Neuronal stem cell (in vitro differentiated cells): ENCODE data around the gene NRROS.
A peak's percentile ranks its signal among the peaks of the same experiment; 100 is the strongest.

Source experiments
- DNase-seq: peaks from one replicate; pipeline ENCODE4 v3.0.0-alpha.2; 2013; ENCODE audit warnings: low spot score
- H2AFZ ChIP-seq: one replicate; pipeline ENCODE4 v1.6.1; 2013; ENCODE audit warnings: mild to moderate bottlenecking, low read length, inconsistent platforms
- H2AK5ac ChIP-seq: 2 replicates; pipeline ENCODE4 v1.6.1; 2013; ENCODE audit warnings: low read depth, mild to moderate bottlenecking, inconsistent platforms, low read length, moderate library complexity, mixed read lengths
- H2BK120ac ChIP-seq: 2 replicates; pipeline ENCODE4 v1.6.1; 2013; ENCODE audit warnings: low read depth, mild to moderate bottlenecking, inconsistent platforms, low read length, moderate library complexity, mixed read lengths
- H2BK12ac ChIP-seq: one replicate; pipeline ENCODE4 v1.6.1; 2013; ENCODE audit warnings: low read length, inconsistent platforms
- H2BK15ac ChIP-seq: 2 replicates; pipeline ENCODE4 v1.6.1; 2013; ENCODE audit warnings: mild to moderate bottlenecking, low read length, inconsistent platforms, mixed read lengths
- H2BK5ac ChIP-seq: one replicate; pipeline ENCODE4 v1.6.1; 2013; ENCODE audit warnings: inconsistent platforms, mild to moderate bottlenecking, low read length, moderate library complexity
- H3K14ac ChIP-seq: one replicate; pipeline ENCODE4 v1.6.1; 2013; ENCODE audit warnings: low read length, inconsistent platforms
- H3K18ac ChIP-seq: 2 replicates; pipeline ENCODE4 v1.6.1; 2013; ENCODE audit warnings: low read length, inconsistent platforms
- H3K23ac ChIP-seq: 2 replicates; pipeline ENCODE4 v1.6.1; 2013; ENCODE audit warnings: low read depth, mild to moderate bottlenecking, mixed read lengths, low read length, inconsistent platforms; ENCODE audit not compliant: poor library complexity
- H3K27ac ChIP-seq: replicated peaks from 3 replicates; pipeline ENCODE4 v1.5.1; 2013; ENCODE audit warnings: low read length, inconsistent platforms
- H3K27me3 ChIP-seq, 3 experiments: 2 replicates each; pipeline ENCODE4 v1.6.1; 2013; ENCODE audit warnings: low read length in 3 of 3, mild to moderate bottlenecking in 2 of 3, inconsistent platforms in 1 of 3, low read depth in 1 of 3, mixed read lengths in 1 of 3, moderate library complexity in 1 of 3; ENCODE audit not compliant: control insufficient read depth in 3 of 3, insufficient read depth in 3 of 3
- H3K36me3 ChIP-seq, 2 donors: replicated peaks in 1 of 2; 2 replicates each; pipeline ENCODE4 v1.6.1; 2013; ENCODE audit warnings: low read length in 2 of 2; ENCODE audit not compliant: control insufficient read depth in 2 of 2, insufficient read depth in 2 of 2
- H3K4ac ChIP-seq: 2 replicates; pipeline ENCODE4 v1.6.1; 2013; ENCODE audit warnings: inconsistent platforms, mild to moderate bottlenecking, low read length, moderate library complexity
- H3K4me1 ChIP-seq, 2 donors: 1 replicate in 1 of 2; 2 replicates in 1 of 2; pipeline ENCODE4 v1.6.1; 2013; ENCODE audit warnings: low read length in 2 of 2, low read depth in 1 of 2; ENCODE audit not compliant: control insufficient read depth in 2 of 2, insufficient read depth in 1 of 2
- H3K4me2 ChIP-seq: one replicate; pipeline ENCODE4 v1.6.1; 2013; ENCODE audit warnings: mild to moderate bottlenecking, low read length, inconsistent platforms; ENCODE audit not compliant: insufficient read depth, poor library complexity, severe bottlenecking
- H3K4me3 ChIP-seq, 2 donors: 2 replicates each; pipeline ENCODE4 v1.5.1; 2013; ENCODE audit warnings: low read length in 2 of 2, mild to moderate bottlenecking in 2 of 2, inconsistent platforms in 1 of 2, moderate library complexity in 1 of 2
- H3K79me1 ChIP-seq: one replicate; pipeline ENCODE4 v1.6.1; 2013; ENCODE audit warnings: low read depth, mild to moderate bottlenecking, inconsistent platforms, low read length, moderate library complexity
- H3K9ac ChIP-seq: one replicate; pipeline ENCODE4 v1.6.1; 2013; ENCODE audit warnings: mild to moderate bottlenecking, low read depth, low read length, inconsistent platforms; ENCODE audit not compliant: poor library complexity
- H3K9me3 ChIP-seq, 2 donors: replicated peaks in 1 of 2; 2 replicates each; pipeline versions ENCODE3 to v1.6.1; 2013; ENCODE audit warnings: low read length in 2 of 2, mild to moderate bottlenecking in 2 of 2, inconsistent platforms in 1 of 2, low read depth in 1 of 2, mixed read lengths in 1 of 2, moderate library complexity in 1 of 2; ENCODE audit not compliant: control insufficient read depth in 2 of 2, insufficient read depth in 1 of 2
- H4K8ac ChIP-seq: one replicate; pipeline ENCODE4 v1.6.1; 2013; ENCODE audit warnings: low read depth, mild to moderate bottlenecking, inconsistent platforms, low read length, moderate library complexity
- H4K91ac ChIP-seq: one replicate; pipeline ENCODE4 v1.6.1; 2013; ENCODE audit warnings: low read length, low read depth, mild to moderate bottlenecking, inconsistent platforms; ENCODE audit not compliant: poor library complexity
- WGBS, 2 donors: extraction: QIAGEN DNeasy Blood & Tissue Kit; methylation state at CpG; one replicate each; pipeline ENCODE4 v1.1.7; 2013; ENCODE audit warnings: missing lambda C conversion rate in 2 of 2, mixed read lengths in 1 of 2; ENCODE audit not compliant: insufficient read length in 2 of 2, insufficient replicate concordance in 1 of 2; ENCODE audit errors: extremely low coverage in 2 of 2; 5-methylcytosine and 5-hydroxymethylcytosine counted together

NRROS gene

DNA sequence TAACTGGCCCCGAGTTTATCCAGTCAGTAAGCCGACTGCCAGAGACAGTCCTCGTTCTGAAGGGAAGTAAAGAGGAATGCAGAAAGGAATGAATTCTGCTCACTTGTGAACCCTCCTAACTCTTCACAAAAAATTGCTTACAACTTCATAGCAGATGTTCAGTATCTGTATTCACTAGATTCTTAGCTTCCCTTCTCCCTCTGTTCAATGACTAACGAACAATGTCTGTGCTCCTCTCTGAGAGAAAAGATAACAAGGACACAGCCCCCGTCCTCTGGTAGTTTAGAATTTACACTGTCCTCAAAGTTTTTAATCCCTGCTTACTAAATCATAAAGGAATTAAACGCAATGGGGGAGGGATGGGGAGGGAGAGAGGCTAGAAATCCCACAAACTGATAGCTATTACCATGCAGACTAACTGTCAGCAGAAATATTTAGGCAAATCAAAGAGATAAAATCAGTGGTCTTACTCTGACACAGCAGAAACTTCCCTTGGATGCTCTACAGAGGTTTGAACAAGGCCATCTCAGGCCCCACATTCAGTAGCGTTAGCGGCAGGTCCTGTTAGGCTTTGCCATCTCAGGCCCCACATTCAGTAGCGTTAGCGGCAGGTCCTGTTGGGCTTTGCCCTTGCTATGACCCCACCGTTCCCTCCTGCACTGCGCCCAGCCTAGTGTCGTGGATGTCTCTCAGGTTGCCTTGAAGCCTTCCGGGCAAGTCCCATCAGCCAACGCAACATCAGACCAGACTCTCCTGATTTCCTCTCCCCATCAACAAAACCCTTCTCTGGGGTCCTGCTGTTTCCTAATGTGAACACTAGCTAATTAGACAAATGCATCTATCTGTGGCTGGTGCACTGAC, 23.4 kb downstream of the NRROS start:
- Histone ChIP-seq H4K91ac (no peak overlapping the region), H3K14ac (no peak overlapping the region), H2BK15ac (peak overlapping the region; percentile 1), H2AFZ (no peak overlapping the region), H3K9me3 (peaks cover 0 to 2% of the 10 kb centered on the region in 2 donors), H3K4me3 (no peak overlapping the region), H3K4ac (no peak overlapping the region), H3K79me1 (no peaks in the 10 kb centered on the region), H3K23ac (no peak overlapping the region), H3K9ac (no peak overlapping the region), H3K36me3 (peaks cover 0 to 2% of the 10 kb centered on the region in 2 donors), H3K18ac (peak overlapping the region; percentile 1), H2BK120ac (no peak overlapping the region), H2AK5ac (no peak overlapping the region), H3K4me2 (no peak overlapping the region), H3K27me3 (peaks cover 0 to 2% (median 0%) of the 10 kb centered on the region in 3 experiments), H2BK5ac (no peak overlapping the region), H4K8ac (no peak overlapping the region), H3K4me1 (peaks cover 4 to 11% of the 10 kb centered on the region in 2 donors), H2BK12ac (no peak overlapping the region), H3K27ac (peak overlapping the region; percentile 9)
- DNase-seq = no peak
- WGBS, 2 donors = no CpG with 5 or more reads among the region's 15 CpGs

DNA sequence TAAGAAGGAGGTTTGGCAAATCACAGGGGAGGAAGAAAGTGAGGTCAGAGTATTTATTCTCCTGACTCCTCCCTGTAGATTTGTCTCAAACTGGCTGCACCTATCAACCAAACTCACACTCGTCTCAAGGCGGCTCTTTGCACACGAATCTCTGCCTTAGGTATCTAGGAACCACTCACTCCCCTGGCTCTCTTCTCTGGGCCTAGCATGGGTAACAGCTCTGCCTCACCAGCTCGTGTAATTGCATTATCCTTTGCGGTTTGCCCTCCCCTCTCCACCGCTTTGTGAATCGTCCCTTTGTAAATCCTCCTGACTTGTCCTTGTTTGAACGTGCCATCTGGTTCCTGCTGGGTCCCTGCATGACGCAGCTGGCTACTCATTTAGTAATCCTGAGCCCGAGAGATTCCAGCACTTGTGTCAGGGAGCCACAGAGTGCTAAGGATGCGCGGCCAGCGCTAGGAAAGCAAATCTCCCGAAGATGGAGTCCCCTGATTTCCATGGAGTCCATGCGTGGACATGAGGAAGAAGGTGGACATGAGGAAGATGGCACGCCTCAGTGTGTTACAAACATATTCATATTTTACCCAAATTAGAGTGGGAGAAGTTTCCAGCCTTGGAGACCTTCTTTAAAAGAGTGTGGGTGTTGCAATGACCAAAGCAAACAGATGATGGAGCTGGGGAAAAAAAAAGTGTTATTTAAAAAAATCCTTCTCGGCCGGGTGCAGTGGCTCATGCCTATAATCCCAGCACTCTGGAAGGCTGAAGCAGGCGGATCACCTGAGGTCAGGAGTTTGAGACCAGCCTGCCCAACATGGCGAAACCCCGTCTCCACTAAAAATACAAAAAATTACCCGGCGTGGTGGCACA, 26.7 kb downstream of the NRROS start:
- Histone ChIP-seq H2AFZ (peak overlapping the region; percentile 70), H2BK12ac (no peak overlapping the region), H3K79me1 (no peaks in the 10 kb centered on the region), H2AK5ac (no peak overlapping the region), H3K9ac (no peak overlapping the region), H3K27me3 (peaks cover 0 to 2% (median 0%) of the 10 kb centered on the region in 3 experiments), H4K91ac (no peak overlapping the region), H3K4me1 (peaks cover 11 to 14% of the 10 kb centered on the region in 2 donors), H3K18ac (peak overlapping the region; percentile 85), H3K4me3 (peak overlapping the region in 1 of 2 donors; percentile 5), H2BK15ac (no peak overlapping the region), H2BK120ac (no peak overlapping the region), H3K9me3 (no peaks in the 10 kb centered on the region), H3K23ac (no peak overlapping the region), H3K4ac (no peak overlapping the region), H3K14ac (no peak overlapping the region), H3K4me2 (peak overlapping the region; percentile 35), H2BK5ac (no peak overlapping the region), H4K8ac (no peak overlapping the region), H3K36me3 (no peaks in the 10 kb centered on the region), H3K27ac (peak overlapping the region; percentile 95)
- no CpG with 5 or more reads among the region's 23 CpGs for WGBS, 2 donors
- peak; percentile 85 for DNase-seq

DNA sequence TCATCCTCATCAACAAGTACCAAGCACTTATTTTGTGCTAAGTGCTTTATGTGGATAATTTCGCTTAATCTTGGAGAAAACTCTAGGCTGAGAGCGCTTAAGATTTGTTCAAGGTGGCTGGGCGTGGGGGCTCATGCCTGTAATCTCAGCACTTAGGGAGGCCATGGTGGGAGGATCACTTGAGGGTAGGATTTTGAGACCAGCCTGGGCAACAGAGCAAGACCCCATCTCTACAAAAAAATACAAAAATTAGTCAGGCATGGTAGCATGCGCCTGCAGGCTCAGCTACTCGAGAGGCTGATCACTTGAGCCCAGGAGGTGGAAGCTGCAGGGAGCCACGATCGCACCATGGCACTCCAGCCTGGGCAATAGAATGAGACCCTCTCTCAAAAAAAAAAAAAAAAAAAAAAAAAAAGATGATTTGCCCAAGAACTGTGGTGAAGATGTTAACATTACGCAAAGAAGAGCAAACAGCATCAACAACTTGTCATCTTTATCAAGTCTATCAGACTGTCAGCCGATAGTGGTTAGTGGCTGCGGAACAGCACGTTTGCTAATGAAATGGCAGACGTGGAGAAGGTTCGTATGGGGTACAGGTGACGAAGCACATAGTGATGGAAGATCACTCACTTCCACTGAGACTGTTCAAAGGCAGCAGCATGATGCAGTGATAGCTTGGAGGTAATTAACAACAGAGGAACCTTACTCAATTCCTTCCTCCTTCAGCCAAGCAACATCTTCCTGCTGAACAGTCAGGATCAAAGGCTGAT, 27.7 kb downstream of the NRROS start:
- no peak for DNase-seq
- H3K4me2 ChIP-seq = no peak overlapping the region
- H3K4ac ChIP-seq = no peak overlapping the region
- peak overlapping the region; percentile 12 for H2BK15ac ChIP-seq
- H3K18ac ChIP-seq = no peak overlapping the region
- peak overlapping the region; percentile 95 for H3K27ac ChIP-seq
- H2AK5ac ChIP-seq = no peak overlapping the region
- H4K91ac ChIP-seq = no peak overlapping the region
- no peak overlapping the region for H2AFZ ChIP-seq
- H2BK5ac ChIP-seq = no peak overlapping the region
- H3K4me3 ChIP-seq = no peak overlapping the region
- H3K79me1 ChIP-seq = no peaks in the 10 kb centered on the region
- WGBS, 2 donors = no CpG with 5 or more reads among the region's 14 CpGs
- no peak overlapping the region for H2BK120ac ChIP-seq
- H3K36me3 ChIP-seq = no peaks in the 10 kb centered on the region
- no peaks in the 10 kb centered on the region for H3K9me3 ChIP-seq
- no peak overlapping the region for H2BK12ac ChIP-seq
- H3K27me3 ChIP-seq = peaks cover 0 to 2% (median 0%) of the 10 kb centered on the region in 3 experiments
- H3K23ac ChIP-seq = no peak overlapping the region
- no peak overlapping the region for H3K14ac ChIP-seq
- no peak overlapping the region for H4K8ac ChIP-seq
- H3K4me1 ChIP-seq = peaks cover 11 to 14% of the 10 kb centered on the region in 2 donors
- no peak overlapping the region for H3K9ac ChIP-seq
